GM18508 (cell line): Measurements from ENCODE around the gene FRMD8.

Experiments
- ATAC-seq: cut with Tn5 transposase; IDR thresholded peaks from one replicate; pipeline ENCODE4 v1.9.1; 2021; ENCODE audit warnings: moderate number of reproducible peaks; ENCODE audit not compliant: insufficient read depth, unreplicated experiment

Gene FRMD8

DNA sequence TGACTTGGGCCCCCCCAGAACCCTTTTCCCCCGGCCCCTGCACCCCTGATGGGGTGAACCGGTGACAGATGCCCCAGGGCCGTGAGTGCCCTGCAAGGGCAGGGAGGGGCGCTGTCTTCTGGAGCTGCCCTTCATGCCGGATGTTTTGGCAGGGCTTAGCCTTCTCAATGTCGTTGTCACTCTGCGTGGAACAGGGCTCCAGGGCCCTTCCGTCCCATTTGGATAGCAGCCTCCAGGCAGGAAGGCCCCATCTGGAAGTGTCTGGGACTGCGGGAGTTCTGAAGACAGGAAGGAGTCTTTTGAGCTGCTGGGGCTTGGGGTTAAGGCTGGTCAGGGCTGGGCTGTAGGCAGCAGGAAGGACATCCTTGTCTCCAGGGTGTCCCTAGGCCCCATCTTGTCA, 4.6 kb downstream of the FRMD8 start:
- no peak for ATAC-seq

DNA sequence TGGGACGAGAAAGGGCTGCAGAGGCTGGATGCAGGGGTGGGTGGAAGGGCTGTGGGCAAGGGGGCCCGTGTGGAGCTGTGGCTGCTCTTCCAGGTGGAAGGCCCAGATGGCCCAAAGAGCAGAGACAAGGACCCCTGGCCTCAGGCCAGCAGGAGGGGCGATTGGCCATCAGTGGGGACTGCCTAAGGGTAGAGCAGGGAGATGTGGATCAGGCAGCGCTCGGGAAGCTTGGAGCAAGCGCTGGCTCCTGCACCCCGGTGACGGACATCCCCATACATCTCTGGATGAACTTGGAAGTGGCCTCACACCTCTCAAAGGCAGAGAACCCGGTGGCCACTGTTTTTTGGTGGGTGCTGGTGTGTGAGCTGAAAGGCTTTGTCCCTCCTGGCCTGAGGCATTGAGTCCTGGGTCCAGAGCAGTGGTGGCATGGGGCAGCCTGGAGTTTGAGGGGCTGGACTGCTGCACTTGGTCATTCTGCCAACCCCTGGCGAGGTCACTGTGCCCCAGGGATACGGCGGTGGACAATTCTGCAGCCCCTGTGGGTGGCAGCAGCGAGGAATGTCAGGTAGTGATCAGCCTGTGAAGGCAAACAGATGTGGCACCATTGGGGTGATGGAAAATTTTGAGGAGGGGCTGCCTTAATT, 5.9 kb downstream of the FRMD8 start:
- no peak for ATAC-seq

DNA sequence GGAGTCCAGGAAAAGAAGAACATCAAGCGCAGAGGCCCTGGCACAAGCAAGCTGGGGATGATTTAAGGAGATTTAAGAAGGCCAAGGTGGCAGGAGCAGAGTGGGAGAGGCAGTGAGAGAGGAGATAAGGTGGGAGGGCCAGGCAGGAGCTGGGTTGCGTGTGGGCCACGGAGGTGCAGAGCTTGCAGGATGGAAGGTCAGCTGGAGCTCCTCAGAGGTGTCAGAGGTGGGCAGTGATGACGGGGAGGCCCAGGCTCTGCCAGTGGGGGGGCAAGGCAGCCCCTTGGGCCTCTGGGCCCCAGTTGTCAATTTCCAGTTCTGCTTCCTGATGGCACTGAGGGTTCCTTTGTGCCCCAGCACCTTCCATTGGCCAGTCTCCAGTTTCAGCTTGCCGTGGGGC, 6.5 kb downstream of the FRMD8 start:
- ATAC-seq, result no peak

DNA sequence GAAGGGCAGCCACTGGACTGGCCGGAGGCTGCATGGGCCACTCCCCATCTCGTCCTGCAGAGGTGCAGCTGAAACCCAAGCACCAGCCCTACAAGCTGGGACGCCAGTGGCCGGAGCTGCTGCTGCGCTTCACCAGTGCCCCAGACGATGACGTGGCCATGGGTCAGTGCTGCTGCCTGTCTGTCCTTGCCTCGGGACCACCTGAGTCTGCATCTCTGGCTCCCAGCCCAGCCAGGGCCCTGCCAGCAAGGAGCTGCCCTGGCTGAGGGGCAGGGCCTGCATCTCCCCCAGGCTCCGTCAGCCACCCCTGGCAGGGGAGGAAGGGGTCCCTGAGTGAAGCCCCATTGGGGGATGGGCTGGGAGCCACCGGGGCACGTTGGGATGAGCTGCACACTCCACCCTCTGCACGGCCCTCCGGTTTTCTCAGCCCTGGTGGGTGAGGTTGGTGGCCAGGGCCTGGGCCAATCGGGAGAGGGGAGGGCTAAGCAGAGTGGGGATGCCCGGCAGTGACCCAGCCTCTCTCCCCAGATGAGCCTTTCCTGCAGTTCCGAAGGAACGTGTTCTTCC, 7.2 kb downstream of the FRMD8 start:
- no peak for ATAC-seq

DNA sequence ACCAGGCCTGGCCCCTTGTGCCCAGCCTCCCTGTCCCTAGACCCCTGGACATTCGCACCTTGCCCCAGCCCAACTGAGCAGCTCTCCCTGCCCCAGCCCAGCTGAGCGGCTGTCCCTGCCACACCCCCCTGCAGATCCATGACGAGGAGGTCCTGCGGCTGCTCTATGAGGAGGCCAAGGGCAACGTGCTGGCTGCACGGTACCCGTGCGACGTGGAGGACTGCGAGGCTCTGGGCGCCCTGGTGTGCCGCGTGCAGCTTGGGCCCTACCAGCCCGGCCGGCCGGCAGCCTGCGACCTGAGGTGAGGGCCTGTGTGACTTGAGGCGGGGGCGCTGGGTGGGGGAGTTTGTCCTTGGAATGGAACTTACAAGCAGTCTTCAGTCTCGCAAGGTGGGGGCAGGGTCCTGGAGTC, 7.7 kb downstream of the FRMD8 start:
- no peak for ATAC-seq

DNA sequence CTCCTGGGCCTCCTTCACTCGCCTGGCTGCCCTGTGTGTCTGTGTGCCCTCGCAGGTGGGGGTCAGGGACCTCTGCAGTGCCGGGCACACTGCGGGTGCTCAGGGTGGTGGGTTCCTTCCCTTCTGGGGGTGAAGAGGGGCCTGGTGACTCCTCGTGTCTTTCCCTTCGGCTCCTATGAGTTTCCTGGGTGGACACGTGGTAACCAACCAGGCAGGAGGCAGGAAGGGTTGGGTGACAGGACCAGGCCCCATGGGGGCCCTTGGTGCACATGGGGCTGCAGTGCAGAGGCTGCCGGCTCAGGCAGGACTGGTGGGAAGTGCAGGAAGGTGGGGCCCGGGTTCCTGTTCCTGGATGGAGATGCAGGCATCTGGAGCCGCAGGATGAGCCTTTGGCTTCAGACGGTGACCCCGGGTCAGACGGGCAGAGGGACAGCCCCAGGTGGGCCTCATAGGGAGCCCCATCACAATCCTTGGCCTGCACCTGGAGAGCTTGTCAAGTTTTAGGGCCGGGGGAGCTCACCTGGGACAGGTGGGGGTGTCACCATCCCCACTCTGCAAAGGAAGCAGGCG, 9.6 kb downstream of the FRMD8 start:
- ATAC-seq, result no peak

DNA sequence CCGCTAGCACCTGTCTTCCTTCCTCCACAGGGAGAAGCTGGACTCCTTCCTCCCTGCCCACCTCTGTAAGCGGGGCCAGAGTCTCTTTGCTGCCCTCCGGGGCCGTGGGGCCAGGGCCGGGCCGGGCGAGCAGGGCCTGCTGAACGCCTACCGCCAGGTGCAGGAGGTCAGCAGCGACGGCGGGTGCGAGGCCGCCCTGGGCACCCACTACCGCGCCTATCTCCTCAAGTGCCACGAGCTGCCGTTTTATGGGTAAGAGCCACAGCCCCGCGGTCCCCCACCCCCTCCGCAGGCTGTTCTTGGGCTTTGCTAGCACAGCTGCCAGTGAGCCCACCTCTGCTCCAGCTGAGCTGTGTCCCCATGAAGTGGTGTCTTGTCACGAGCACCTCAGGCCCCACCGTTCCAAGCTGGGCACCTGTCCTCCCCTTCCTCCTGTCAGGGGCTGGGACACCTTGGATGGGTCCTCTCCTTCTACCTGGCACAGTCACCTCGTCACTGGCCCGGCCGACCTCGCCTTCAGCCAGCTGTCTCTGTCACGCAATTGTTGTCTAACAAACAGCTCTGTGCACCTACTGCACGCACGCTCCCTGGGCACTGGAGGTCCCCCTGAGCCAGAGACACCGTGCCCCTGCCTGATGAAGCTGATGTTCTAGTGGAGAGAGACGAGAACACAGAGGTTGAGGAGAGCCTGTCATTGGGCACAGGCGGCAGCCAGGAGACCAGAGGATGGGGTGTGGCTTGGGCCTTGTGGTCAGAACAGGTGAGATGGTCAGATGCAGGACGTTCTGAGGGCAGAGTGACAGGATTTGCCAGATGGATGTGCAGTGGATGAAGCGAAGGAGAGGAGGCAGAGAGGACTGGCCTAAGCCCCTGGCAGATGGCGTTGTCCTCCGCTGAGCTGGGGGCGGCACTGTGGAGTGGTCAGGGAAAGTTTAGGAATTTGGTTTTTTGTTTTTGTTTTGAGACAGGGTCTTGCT, 10.6 kb downstream of the FRMD8 start:
- ATAC-seq, result no peak

DNA sequence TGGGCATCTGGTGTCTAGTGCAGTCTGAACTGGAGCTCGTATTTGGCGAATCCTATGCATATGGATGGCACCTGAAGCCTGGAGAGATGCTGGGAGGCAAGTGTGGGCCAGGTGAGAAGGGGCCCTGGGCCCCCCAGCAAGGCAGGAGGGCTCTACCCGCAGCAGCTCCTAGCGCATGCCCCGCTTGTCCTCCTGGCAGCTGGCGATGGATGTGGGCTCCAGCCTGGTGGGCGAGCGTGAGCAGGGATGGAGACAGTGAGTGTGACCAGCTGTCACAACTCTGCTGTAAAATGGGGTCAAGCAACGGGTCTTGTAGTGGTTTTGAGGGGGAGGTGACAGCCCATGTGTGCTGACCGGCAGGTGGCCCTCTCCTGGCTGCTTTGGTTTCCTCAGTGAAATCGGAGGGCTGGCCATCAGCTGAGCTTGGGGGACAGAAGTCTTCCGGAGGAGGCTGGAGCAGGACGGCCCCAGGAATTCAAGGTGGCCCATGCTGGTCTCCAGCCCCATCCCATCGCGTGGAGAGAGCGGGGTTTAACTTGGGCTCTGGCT, 12.0 kb downstream of the FRMD8 start:
- ATAC-seq, result no peak

DNA sequence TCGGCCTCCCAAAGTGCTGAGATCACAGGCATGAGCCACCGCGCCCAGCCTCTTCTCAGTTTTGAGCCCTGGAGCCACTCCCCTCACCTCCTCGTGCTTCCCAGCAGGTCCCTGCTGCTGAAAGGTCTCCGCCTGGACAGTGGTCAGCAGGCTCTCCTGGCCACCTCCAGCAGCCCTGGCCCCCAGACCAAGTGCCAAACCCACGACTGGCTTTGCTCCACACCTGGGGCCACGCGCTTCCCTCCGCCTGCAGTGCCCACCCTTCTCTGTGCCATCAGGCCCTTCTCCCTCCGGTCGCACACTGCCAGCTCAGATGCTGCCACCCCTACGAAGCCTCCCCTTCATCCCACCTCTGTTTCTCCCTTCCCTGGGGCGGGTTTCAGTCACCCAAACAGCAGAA, 12.8 kb downstream of the FRMD8 start:
- no peak for ATAC-seq

DNA sequence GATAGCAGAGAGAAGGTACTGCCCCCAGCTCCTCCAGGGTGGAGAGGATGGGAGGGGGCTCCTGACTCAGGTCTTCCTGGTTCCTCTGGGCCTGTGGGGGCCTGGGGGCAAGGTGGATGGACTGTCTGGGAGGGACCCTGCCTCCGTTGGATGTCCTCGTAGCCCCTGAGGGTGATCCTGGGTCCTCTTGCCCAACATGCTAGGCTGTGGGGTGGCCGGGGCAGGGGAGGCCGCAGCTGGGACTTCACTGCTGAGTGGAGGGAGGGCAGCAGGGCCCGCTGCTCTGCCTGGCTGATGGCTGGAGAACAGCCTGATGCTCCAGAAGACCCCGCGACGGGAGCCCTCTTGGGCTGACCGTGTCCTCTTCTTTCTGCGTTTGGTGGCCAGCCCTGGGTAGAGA, 13.4 kb downstream of the FRMD8 start:
- no peak for ATAC-seq

DNA sequence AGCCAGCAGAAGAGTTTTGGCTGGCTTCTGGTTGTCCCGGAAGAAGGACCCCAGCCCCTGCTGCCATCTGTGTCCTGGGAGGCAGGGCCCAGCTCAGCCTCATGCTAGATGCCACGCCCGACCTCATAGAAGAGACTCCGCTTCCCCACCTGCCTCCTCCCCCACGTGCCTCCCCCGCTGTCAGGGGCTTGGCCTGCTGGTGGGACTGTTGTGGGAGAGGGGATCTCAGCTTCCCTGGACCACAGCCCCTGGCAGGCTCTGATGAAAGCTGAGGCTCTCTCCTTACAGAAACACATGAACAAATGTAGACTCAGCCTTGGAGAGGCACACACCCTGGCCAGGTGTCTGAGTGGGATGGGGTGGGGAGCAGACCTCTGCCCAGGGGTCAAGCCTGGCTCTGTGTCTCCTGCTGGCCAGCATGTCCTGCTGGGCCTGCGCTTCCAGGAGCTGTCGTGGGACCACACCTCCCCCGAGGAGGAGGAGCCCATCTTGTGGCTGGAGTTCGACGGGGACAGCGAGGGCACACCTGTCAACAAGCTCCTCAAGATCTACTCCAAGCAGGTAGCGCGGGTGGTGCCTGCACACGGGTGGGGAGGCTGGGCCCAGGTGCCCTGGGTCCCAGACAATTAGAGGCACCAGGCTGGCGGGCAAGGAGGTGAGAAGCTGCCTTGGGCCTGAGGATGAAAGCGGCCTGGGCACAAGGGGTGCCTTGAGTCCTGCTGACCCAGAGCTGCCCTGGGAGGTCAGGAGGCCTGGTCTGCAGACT, 14.1 kb downstream of the FRMD8 start:
- no peak for ATAC-seq

DNA sequence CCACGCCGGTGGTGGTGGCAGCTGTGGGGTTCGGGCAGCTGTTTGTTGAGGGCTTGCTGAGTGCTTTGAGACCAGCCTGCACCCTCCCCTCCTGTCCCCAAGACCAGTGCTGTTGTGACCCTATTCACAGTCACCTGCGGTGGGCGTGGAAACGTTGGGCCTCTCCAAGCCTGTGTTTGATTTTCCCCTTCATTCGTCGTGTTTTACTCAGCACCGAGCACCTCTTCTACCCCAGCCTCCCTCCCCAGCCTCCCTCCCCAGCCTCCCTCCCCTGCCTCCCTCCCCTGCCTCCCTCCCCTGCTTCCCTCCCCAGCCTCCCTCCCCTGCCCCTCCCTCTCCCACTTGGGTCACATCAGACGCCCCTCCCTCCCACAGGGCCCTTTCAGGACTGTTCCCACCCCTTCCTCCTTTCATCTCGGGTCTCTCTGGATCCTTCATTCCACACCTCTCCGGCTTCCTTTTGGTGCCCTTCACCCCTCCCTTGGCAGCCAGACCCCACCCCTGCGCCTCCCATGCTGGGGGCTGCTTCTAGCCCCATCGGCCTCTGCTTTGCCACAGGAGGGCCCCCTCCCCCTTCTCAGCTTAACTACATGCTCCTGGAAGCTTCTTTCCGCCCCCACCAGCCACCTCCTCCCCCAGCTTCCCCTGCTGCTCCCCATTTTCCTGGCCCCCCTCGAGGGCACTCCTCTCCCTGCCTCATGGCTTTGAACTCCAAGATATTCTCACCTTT, 14.8 kb downstream of the FRMD8 start:
- ATAC-seq, result no peak

DNA sequence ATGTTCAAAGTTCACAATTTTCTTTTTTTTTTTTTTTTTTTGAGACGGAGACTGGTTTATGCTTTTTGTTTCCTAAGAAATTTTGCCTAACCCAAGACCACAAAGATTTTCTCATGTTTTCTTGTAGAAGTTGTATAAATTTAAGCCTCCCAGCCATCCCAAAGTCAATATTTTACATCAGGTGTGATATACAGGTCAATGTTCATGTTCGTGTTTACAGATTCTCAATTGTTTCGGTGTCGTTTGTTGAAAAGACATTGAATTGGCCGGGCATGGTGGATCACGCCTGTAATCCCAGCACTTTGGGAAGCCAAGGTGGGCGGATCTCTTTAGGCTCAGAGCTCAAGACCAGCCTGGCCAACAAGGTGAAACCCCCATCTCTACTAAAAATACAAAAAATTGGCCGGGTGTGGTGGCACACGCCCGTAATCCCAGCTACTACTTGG, 15.4 kb downstream of the FRMD8 start:
- ATAC-seq, result no peak

DNA sequence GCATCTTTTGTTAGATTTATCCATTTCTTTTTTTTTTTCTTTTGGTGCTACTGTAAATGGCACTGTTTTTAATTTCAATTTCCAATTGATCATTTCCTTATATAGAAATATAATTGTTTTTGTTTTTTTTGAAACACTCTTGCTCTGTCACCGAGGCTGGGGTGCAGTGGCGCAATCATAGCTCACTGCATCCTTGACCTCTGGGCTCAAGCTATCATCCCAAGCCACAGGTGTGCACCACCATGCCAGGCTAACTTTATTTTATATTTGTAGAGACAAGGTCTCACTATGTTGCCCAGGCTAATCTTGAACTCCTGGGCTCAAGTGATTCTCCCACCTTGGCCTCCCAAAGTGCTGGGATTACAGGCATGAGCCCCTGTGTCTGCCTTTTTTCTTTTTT, 16.4 kb downstream of the FRMD8 start:
- no peak for ATAC-seq

DNA sequence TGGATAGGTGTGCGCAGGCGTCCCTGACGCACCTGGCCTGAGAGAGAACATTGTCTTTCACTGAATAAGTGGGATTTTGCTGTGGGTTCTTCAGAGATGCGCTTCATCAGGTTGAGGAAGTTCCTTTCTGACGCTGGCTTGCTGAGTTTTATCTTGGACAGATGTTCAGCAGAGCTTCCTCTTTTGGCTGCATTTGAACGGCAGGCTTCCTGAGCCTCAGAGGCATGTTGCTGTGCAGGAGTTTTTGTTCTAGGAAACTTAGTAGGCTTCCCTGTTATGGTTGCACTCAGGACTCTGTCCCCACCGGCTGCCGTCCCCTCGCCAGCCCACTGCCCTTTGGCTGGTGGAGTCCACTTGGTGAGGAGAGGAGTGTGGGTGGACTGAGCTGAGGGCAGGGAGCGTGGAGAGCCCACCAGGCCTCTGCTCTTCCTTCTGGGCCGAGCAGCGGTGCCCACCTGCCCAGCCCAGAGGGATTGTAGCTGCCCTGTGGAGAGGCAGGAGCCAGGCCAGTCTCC, 17.2 kb downstream of the FRMD8 start:
- ATAC-seq, result no peak

DNA sequence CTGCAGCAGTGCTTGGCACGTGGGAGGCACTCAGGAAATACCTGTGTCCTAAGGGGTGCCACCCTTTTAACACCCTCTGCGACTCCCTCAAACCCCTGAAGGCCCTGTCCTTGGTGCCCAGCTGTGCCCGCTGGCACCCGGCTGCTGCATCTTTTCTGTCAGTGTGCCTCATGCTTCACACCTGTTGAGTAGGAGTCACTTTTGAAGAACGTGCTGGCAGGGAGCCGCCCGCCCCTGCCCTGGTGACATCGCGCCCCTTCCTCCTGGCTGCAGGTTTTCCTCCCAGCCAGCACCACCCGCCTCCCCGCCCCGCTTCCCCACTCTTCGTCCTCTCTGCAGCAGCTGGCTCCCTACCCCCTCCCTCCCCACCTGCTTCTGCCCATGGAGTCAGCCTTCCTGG, 17.8 kb downstream of the FRMD8 start:
- no peak for ATAC-seq

DNA sequence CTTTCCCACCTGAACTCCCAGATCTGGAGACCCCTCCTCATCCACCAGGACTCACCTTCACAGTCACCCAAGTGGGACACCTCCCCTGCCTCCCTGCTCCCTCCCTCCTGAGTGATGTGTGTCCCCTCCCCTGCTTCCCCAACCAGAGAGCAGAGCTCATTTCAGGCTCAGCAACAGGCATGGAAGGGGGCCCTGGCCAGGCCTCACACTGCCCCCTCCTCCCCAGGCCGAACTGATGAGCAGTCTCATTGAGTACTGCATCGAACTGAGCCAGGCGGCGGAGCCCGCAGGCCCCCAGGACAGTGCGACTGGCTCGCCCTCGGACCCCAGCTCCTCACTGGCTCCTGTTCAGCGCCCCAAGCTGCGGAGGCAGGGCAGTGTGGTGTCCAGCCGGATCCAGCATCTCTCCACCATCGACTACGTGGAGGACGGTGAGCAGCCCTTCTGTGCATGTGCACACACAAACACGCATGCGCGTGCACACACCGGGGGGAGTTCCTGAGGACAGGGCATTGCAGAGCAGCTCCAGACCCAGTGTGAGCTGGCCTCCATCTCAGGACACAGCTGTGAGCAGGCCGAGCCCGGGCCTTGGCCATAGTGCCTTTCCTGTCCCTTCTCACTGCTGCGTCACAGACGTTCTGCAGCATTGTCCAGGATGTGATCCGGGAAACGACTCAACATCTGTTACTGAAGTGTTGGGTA, 18.4 kb downstream of the FRMD8 start:
- no peak for ATAC-seq

DNA sequence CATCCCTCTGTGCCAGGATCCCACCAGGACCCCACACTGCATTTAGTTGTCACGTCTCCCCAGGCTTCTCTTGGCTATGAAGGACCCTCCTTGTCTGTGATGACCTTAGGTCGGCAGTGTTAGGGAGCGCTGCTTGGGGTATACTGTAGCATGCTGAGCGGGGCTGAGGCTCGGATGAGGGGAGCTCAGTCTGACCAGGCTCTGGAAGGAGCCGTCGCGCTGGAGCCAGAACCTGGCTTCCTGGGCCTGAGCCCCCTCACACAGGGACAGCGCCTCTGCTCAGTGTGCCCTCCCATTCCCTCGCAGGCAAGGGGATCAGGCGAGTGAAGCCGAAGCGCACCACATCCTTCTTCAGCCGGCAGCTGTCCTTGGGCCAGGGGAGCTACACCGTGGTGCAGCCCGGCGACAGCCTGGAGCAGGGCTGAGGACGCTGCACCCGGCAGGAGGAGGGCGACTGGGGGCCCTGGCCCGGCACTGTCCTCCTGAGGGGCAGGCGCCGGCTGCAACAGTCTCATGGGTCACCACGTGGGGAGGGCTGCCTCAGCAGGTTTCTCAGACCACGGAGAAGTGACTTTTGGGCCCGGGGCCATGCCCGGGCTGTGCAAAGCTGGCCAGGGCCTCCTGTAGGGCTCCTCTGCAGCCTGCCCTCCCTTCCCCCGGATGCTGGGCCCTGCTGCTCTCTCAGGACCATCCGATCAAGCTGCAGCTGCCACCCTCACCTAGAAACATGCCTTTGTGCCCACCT, 24.7 kb downstream of the FRMD8 start:
- no peak for ATAC-seq
